RWPE2 (cell line): ENCODE data around the gene EBPL.
A peak's percentile ranks its signal among the peaks of the same experiment; 100 is the strongest.

ENCODE experiments used
- ATAC-seq: fragments of 200-7000 bp; cut with Tn5 transposase; 3 replicates; pipeline ENCODE4 v1.9.1; 2021; ENCODE audit warnings: low read depth
- DNase-seq: peaks from one replicate; pipeline ENCODE4 v3.0.0-alpha.2; 2020; ENCODE audit warnings: low spot score
- H3K27ac ChIP-seq: fragments of 450-650 bp; 2 replicates; pipeline ENCODE4 v1.5.1; 2017; ENCODE audit warnings: mild to moderate bottlenecking; ENCODE audit not compliant: poor library complexity, severe bottlenecking
- H3K27me3 ChIP-seq: fragments of 250-450 bp; sonication (Bioruptor Pico); 2 replicates; pipeline ENCODE4 v1.5.1; 2021; ENCODE audit warnings: mild to moderate bottlenecking, moderate library complexity; ENCODE audit not compliant: insufficient read depth, poor library complexity, severe bottlenecking
- H3K36me3 ChIP-seq: fragments of 250-450 bp; sonication (Bioruptor Pico); 2 replicates; pipeline ENCODE4 v1.5.1; 2020; ENCODE audit warnings: low read depth, mild to moderate bottlenecking, moderate library complexity
- H3K4me1 ChIP-seq: fragments of 250-450 bp; sonication (Bioruptor Pico); 2 replicates; pipeline ENCODE4 v1.5.1; 2021; ENCODE audit warnings: mild to moderate bottlenecking, moderate library complexity; ENCODE audit not compliant: insufficient read depth, poor library complexity, severe bottlenecking
- H3K4me3 ChIP-seq: fragments of 250-450 bp; sonication (Bioruptor Pico); 2 replicates; pipeline ENCODE4 v1.5.1; 2021; ENCODE audit warnings: mild to moderate bottlenecking, moderate library complexity; ENCODE audit not compliant: severe bottlenecking
- H3K9me3 ChIP-seq: fragments of 250-450 bp; sonication (Bioruptor Pico); 2 replicates; pipeline ENCODE4 v1.5.1; 2021; ENCODE audit warnings: mild to moderate bottlenecking, moderate library complexity; ENCODE audit not compliant: severe bottlenecking
- CTCF ChIP-seq: fragments of 450-650 bp; IDR thresholded peaks from one replicate; pipeline ENCODE4 v1.5.1; 2017; ENCODE audit warnings: mild to moderate bottlenecking, moderate library complexity; ENCODE audit not compliant: poor library complexity, severe bottlenecking

Gene EBPL

GRCh38 chr13:49638030-49638743 lies 53.1 kb downstream of the EBPL start:
- no peaks in the 10 kb centered on the region for H3K9me3 ChIP-seq
- H3K27ac ChIP-seq: no peak overlapping the region
- no peak for DNase-seq
- ATAC-seq: no peak
- H3K36me3 ChIP-seq: no peaks in the 10 kb centered on the region
- TF ChIP-seq CTCF: no peak
- no peaks in the 10 kb centered on the region for H3K27me3 ChIP-seq
- H3K4me1 ChIP-seq: peaks cover 5% of the 10 kb centered on the region
- no peak overlapping the region for H3K4me3 ChIP-seq

GRCh38 chr13:49636705-49637104 lies 54.6 kb downstream of the EBPL start:
- Histone ChIP-seq H3K27ac (no peak overlapping the region), H3K9me3 (no peaks in the 10 kb centered on the region), H3K4me1 (peaks cover under 1% of the 10 kb centered on the region), H3K27me3 (no peaks in the 10 kb centered on the region), H3K36me3 (no peaks in the 10 kb centered on the region), H3K4me3 (no peak overlapping the region)
- no peak for TF ChIP-seq CTCF
- ATAC-seq: no peak
- DNase-seq: no peak

GRCh38 chr13:49635599-49636433 lies 55.5 kb downstream of the EBPL start:
- ATAC-seq: no peak
- no peak for TF ChIP-seq CTCF
- H3K9me3 ChIP-seq: no peaks in the 10 kb centered on the region
- peak overlapping the region; percentile 16 for H3K4me3 ChIP-seq
- no peaks in the 10 kb centered on the region for H3K4me1 ChIP-seq
- H3K27me3 ChIP-seq: no peaks in the 10 kb centered on the region
- H3K36me3 ChIP-seq: no peaks in the 10 kb centered on the region
- DNase-seq: no peak
- no peak overlapping the region for H3K27ac ChIP-seq

GRCh38 chr13:49633710-49634109 lies 57.6 kb downstream of the EBPL start:
- no peaks in the 10 kb centered on the region for H3K27me3 ChIP-seq
- ATAC-seq (no peak), DNase-seq (no peak)
- no peaks in the 10 kb centered on the region for H3K9me3 ChIP-seq
- H3K4me3 ChIP-seq: no peak overlapping the region
- no peaks in the 10 kb centered on the region for H3K36me3 ChIP-seq
- H3K27ac ChIP-seq: no peak overlapping the region
- no peak for TF ChIP-seq CTCF
- H3K4me1 ChIP-seq: no peaks in the 10 kb centered on the region
